Medulla oblongata (tissue), 1 donor: ENCODE measurements around the gene AGMO.

Experiments
- DNase-seq: peaks from one replicate; pipeline ENCODE4 v3.0.0-alpha.2; 2015; ENCODE audit errors: extremely low spot score

Gene AGMO

DNA sequence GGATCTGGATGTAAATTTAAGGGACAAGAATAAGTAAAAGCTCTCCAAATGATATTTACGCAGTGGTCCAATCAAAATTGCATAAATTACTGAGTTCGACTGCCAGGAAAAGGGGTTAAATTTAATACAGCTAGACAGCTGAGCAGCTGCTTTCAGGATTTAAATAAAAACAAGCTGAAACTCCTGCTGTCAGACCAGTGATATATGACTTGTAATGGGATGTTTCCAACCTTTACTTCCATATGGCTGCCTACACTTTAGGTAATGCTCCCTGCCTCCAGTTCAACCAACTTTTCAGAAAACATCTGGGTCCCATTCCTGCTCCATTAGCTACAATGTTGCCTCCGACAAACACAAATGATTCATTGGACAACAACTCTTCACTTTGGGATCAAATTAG, 333.0 kb downstream of the AGMO start:
- no peak for DNase-seq

DNA sequence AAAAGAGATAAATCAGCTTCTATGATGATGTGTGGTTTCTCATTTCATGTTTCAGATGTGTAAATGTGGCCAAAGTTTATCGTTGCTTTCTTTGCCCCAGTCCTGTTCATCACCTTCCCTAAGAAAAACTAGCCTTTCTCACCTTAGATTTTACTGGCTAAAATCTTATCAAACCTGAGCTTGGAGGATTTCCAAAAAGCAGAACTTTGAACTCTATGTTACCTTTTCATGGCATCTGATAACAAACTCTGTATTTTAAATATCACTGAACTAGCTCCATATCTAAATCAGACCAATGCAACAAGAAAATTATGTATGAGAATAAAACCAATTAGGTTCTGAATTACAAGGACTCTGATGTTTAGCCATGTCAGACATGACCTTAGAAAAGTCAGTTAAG, 335.8 kb downstream of the AGMO start:
- no peak for DNase-seq

DNA sequence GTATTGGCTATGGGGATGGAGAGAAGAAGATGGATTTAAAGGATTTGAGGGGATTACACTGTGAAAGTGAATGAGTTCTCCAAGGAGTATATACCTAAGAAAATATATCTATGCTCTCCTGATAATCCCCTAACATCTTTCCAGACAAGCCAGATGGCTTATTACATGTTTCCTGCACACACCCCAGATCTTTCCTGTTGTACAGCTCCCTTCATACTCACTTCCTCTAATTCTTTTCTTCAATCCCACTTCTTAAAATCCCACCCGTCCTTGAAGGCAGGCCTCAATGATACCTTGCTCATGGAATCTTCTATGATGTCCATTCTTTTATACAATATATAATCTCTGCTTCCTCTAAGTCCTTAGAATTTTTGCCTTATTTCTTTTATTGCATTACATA, 342.1 kb downstream of the AGMO start:
- no peak for DNase-seq

DNA sequence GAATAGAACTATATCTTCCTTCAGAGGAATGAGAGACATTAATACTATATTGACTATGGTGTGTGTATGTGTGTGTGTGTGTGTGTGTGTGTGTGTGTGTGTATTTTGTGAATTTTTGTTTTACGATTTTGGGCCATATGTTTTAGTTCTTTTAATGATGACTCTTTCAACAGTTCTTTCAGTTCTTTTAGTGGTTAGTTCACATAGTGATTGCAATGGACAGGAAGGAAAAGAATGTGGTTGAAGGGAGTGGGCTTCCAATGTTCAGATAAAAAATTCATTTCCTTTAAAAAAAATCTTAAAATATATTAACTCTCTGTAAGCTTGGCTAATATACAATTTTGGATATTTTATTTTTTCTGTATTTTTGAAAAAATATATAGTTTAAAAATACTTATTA, 343.6 kb downstream of the AGMO start:
- no peak for DNase-seq

DNA sequence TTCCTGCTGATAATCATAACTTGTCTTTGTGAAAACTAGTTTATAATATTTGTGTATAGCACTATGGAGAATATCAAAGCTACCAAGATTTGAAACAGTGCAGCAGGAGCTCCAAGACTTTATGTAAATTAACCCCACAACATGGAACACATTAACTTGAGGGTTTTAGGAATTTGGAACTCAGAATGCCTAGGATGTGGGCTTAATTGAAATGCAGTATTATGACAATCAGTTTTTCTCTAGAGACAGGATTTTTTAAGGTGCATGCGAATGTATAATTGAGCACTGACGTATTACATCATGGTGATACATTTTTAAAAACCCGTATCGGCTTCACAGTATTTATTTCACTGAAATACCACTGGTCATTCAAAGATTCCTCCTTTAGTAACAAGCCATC, 346.2 kb downstream of the AGMO start:
- DNase-seq = no peak

DNA sequence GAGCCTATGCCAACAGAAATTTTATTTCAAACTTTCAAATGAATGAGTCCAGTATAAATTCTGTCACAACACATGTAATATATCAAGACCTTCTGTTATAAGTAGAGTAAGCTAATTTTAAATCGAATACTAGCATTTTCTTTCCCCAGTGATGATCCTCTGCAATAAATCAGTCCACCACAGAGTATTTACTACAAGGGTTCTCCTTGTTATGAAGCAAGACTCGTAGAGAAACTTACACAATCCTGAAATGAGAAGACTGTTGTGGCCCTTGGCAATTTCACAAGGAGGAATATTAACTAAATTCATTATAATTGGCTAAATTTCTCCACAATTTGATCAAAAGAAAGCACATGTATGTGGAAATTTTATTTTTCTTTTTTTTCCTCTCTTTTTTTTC, 346.8 kb downstream of the AGMO start:
- DNase-seq = no peak

DNA sequence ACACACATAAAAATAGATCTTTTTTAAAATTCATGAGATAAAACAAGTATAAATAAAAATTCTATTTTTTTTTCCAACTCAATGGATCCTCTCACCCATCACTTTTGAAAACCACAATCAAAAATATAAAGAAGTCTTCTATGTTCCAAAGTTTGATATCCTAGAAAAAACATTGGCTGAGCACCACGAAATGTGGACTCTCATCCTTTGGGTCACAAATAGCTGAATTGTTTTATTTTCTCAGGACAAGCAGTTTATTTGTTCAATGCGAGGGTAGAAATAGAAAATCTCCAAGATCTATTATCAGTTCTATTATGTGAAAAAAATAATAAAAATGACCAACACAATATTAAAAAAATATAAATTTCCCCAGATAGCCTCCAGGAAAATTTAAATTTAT, 348.7 kb downstream of the AGMO start:
- no peak for DNase-seq

DNA sequence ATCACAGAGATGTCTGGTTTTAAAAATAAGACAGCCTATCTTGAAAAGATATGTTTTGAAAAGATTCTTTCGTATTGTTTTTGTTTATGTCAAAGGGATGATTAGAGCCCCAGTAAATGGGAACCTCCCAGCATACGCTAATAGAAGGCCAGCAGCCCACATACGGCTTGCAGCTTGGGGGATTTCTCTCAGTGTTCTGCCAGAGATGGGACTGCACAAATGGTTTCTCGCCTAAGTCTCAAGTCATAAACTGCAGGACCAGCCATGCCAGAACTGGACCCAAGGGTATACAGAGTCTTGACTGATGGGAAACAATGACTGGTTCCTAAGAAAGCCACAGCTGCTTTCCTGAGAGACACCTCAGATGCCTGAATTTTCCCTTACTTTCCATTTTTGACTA, 352.4 kb downstream of the AGMO start:
- no peak for DNase-seq

DNA sequence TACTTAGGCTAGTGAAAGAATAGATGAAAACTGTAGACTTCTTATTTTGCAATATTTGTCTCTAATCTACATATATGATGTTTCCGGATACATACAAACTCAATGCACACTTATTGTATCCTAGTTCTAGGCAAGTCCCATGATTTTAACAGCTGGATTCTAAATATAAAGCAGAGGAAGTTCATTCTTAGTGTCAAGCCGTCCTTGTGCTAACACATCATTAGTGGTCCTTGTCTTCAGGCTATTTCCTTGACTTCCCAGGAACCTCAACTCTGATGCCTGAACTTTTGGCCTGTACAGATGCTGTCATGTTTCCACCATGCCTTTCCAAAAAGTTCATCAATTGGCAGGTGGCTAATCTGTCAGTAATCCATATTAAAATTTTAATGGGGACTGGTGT, 357.4 kb downstream of the AGMO start:
- DNase-seq = no peak

DNA sequence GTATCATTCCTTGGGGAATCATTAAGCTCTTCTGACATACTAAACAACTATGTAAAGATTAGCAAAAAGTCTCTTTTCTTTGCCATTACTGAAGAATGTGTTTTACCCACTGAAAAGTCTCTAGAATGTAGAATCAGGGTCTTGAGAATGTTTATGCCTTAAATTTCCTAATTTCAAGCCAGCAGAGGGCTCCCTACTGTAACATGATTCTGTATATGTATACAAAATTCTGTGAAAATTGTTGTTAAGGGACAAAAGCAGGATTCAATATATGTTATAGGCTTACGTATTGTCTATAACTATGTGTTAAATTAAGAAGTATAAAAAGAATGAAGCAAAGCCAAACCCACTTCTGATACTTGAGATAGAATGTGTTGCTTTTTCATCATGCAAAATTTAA, 362.3 kb downstream of the AGMO start:
- peak; percentile 7 for DNase-seq

DNA sequence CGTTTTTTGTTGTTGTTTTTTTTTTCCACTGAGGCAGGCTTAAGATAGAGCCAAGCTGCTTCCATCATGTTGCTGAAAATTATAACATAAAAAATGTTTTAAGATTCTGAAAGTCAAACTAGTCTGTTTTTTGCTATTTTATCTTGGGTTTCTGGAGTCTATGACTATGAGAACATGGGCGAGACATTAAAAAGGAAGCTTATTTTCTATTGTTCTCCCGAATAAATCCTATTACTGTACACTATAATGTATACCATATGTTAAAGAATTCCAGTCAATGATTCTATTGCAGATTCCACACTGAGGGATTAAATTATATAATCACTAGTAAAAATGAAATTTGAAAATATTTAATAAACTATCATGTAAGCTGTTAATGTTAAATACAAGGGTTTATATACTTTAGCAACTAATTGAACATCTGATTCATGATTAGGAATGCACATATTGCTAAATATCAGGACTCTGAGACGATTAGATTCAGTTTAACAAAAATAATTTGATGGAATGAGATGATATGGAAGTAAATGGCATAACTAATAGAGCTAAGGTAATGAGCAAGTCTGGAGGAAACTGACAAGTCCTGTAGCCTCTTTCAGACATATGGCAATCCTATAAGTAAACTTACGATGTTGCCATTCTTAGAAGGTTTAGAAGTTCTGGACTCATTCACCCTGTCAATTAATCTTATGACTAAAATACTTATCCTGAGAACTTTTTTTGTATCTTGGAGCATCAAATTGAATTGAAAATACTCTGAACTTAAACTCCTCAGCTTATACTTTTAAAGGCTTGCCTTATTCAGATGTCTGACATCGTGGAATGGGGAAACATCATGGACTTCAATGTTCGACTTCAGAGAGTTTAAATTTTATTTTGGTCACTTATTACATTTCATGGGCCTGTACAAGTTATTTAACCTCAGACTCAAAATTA, 364.5 kb downstream of the AGMO start:
- DNase-seq = no peak

DNA sequence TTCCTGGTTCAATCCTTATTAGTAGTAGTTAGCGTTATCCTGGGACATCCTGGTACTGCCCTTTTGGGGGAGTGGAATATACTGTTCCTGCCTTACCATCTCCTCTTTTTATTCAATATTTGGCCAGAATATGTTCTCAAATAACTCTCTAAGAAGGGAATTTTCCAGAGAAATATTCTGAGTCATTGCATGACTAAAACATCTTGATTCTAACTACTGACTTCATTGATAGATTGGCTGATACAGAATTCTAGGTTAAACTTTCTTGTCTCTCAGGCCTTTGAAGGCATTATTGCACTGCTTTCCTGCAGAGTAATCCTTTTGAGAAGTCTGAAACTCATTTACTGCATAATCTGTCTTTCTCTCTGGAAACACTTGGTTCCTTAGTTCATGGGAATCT, 383.8 kb downstream of the AGMO start:
- DNase-seq = no peak

DNA sequence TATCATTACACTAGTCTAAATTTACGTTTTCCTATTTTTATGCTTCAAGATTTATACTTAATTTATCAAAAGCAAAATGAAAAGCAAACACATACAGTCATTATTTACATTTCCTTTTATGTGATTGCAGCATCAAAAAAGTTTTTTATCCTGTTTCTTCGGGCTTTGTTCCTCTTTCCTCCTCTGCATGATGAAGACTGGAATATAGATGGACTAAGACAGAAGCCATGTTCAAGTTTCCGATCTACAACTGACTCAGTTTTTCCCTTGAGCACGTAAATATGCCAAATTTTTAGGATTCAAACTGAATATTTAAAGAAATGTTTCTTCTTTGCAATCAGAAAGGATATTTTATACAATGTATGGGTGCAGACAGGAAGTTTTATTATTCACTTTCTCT, 385.7 kb downstream of the AGMO start:
- no peak for DNase-seq

DNA sequence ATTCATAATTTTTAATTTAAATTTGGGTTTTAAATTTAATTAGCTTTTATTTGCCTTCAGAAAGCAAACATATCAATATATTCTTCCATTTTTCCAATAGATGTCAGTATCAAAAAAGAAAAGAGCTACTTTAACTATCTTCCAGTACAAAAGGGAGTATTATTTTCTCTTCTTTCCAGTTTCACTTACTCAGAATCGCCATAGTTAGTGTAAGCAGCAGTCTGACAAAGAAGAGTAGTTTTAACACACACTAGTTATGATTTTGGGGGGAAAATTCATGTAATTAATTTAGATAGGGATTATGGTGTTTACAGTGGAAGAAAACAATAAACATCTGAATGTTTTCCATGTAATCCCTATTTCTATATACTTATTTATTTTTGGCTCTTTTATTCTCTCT, 386.7 kb downstream of the AGMO start:
- no peak for DNase-seq

DNA sequence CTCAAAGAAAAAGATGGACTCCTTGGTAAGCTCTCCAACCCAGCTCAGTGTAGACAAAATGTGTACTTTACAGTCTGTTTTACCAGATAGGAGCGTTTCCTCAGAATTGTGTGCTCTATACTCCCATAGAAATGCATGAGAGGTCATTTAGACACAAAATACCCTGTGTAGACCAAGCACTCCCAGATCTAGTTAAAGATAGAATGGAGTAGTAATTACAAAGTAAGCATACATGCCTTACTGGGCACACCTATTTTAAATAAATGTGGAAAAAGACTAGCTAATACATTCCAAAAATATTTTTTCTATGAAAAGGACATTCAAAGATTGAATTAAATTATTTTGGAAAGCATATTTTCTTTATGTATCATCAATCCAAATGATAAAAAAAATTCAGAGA, 387.3 kb downstream of the AGMO start:
- no peak for DNase-seq

DNA sequence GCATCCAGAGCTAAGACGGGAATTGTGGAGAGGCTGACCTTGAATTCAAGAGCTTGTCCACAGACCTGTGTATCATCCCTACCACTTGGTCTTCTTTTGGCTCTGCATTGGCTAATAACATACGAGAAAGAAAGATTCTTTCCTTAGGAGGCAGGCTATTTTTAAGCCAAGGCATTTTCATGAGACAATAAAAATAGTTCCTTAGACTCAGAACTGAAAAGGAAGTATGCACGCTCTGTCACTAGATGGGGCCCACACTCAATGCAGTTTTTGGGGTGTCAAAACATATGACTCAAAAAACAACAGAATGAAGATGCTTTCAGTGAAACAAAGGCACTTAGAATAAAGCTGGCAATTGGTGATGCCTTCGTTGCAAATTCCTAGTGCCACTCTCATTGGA, 393.3 kb downstream of the AGMO start:
- no peak for DNase-seq

DNA sequence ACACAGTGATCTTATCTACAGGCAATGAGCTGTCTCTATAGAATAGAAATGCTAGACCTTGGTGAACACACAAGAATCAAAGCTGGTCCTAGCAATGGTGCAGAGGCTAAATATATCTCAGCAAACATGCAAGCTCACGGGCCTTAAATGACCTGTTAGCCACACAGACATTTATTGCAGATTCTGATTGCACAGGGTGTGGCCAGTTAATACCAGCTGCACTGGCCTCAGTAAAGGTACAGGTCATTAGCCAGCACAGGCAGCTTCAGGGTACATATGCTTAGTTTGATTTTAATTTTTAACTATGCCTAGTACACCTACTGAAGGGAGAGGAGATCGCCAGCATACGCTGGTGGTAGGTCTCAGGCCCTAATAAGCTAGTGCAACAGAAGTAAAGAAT, 393.9 kb downstream of the AGMO start:
- DNase-seq = no peak

DNA sequence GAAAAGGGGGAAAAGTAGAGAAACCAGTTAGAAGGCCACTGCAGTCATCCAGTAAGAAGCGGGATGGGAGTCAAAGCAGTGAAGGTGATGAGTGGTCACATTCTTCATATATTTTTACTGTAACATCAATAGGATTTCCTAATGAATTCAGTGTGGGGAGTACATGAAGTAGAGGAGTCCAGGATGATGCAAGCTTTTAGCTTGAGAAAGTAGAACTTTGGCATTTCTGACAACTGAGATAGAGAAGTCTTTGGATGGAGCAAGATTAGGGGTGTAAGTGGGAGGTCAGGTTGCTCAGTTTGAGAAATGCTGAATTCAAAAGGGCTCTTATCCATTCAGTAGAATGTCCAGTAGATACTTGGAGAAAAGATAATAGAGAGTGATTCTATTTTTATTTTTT, 395.2 kb downstream of the AGMO start:
- no peak for DNase-seq

DNA sequence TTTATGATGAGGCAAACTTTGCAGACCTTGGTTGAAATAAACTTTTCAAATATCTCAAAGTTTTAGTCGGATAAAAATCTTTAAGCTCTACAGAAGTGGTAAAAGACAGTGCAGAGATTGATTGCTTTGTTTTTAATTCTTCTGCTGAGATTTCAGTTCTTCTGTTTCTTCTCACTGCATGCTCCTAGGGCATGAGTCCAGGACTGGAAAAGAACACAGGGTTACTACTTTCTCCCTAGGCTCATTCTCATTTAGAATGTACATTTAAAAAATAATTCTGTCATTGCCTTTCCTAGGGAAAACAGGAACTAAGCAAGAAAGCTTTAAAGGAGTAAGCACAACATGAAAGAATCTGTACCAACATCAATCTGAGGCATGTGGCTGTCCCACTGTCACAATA, 402.6 kb downstream of the AGMO start:
- peak; percentile 18 for DNase-seq

DNA sequence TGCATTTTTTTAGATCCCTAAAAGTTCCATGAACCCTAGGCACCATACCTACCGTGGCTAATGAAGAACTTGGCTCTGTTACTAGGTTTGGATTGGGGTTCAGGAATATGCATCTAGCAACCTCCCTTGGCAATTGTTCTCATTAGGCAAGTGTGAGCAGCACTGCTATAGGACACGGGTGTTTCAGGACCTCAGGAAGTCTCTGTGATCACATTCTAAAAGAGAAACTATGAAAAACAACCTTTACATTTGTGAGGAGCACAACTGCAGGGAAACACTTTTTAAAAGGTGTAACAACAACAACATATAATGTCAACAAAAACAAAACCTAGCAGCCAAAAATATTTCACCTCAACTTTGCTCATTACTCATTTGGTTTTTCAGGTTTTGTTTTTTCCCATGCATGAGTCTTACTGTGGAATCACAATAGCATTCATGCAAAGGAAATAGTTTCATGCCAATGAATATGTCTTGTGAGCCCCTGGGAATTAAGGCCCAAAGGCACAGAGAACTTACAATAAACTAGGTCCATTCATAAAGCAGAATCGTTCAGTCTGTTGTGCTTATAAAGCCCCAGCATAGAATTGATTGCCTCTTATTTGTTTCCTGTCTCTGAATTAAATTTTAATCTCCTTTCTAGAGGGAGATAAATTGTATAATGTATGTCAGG, 403.5 kb downstream of the AGMO start:
- DNase-seq = no peak
